ENCODE measurements around the gene SORBS2.

GRCh38 chr4:185825737-185826136 lies 13.7 kb upstream of the SORBS2 start:
- TF ChIP-seq, protein P1, sequence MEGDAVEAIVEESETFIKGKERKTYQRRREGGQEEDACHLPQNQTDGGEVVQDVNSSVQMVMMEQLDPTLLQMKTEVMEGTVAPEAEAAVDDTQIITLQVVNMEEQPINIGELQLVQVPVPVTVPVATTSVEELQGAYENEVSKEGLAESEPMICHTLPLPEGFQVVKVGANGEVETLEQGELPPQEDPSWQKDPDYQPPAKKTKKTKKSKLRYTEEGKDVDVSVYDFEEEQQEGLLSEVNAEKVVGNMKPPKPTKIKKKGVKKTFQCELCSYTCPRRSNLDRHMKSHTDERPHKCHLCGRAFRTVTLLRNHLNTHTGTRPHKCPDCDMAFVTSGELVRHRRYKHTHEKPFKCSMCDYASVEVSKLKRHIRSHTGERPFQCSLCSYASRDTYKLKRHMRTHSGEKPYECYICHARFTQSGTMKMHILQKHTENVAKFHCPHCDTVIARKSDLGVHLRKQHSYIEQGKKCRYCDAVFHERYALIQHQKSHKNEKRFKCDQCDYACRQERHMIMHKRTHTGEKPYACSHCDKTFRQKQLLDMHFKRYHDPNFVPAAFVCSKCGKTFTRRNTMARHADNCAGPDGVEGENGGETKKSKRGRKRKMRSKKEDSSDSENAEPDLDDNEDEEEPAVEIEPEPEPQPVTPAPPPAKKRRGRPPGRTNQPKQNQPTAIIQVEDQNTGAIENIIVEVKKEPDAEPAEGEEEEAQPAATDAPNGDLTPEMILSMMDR (conservative IDR thresholded peaks at IDR 0.05; ENCODE audit: low read depth, low read length) = no peak
- TF ChIP-seq POLR2A (IDR thresholded peaks at IDR 0.05; ENCODE audit: low read depth, low read length) (no peak), MAFK (IDR thresholded peaks at IDR 0.05; ENCODE audit: low read depth, low read length) (no peak), RCOR1 (IDR thresholded peaks at IDR 0.05; ENCODE audit: insufficient replicate concordance, low read length) (no peak), MAZ (IDR thresholded peaks at IDR 0.05; ENCODE audit: borderline replicate concordance, low read depth, low read length) (no peak), RAD21 (IDR thresholded peaks at IDR 0.05; ENCODE audit: low read length) (no peak)

Measured in IMR-90 (cell line).